Peyer's patch (tissue), 4 donors: ENCODE measurements around the gene AHDC1. TPM values are rescaled to one million over a fixed set of nuclear protein-coding genes. Genes with fewer than 3 reads are reported as not detected.

Experiments
- DNase-seq, 3 donors: peaks; one replicate each; pipeline ENCODE4 v3.0.0-alpha.2; 2017 to 2019
- H3K27ac ChIP-seq, 4 donors: fragments of 200-600 bp; sonication (generic); one replicate each; pipeline ENCODE4 v1.5.1; 2016 to 2019
- H3K27me3 ChIP-seq, 2 donors: fragments of 200-600 bp; sonication (generic); one replicate each; pipeline ENCODE4 v1.5.1; 2019
- H3K36me3 ChIP-seq, 3 donors: fragments of 200-600 bp; sonication (generic); one replicate each; pipeline ENCODE4 v1.5.1; 2016 to 2019
- H3K4me1 ChIP-seq, 4 donors: fragments of 200-600 bp; sonication (generic); one replicate each; pipeline ENCODE4 v1.5.1; 2016 to 2019
- H3K4me3 ChIP-seq, 4 donors: fragments of 200-600 bp; sonication (generic); 1 replicate in 3 of 4; 2 replicates in 1 of 4; pipeline ENCODE4 v1.5.1; 2016 to 2019; ENCODE audit warnings: mild to moderate bottlenecking in 1 of 4
- H3K9me3 ChIP-seq, 4 donors: fragments of 200-600 bp; sonication (generic); one replicate each; pipeline ENCODE4 v1.5.1; 2016 to 2019; ENCODE audit warnings: mild to moderate bottlenecking in 1 of 4
- CTCF ChIP-seq, 6 experiments: fragments of 450-650 bp in 4 of 6; fragments of 200-600 bp in 2 of 6; sonication (generic) in 1 of 6; IDR thresholded peaks; one replicate each; pipeline ENCODE4 v1.5.1; 2017 to 2019; ENCODE audit warnings: antibody characterized with exemption in 6 of 6, mild to moderate bottlenecking in 3 of 6, moderate library complexity in 1 of 6
- POLR2A ChIP-seq, 2 donors: fragments of 450-650 bp; IDR thresholded peaks; one replicate each; pipeline ENCODE4 v1.5.1; 2017; ENCODE audit warnings: antibody characterized with exemption in 2 of 2, mild to moderate bottlenecking in 2 of 2, moderate library complexity in 2 of 2
- total RNA-seq, 4 donors: library from RNA; depleted of rRNA; stranded (reverse); fragments of >200 nt; gene quantifications; one replicate each; pipeline ENCODE4 v1.1.0, GENCODE V29; 2016

AHDC1 gene
- total RNA-seq, 4 donors from 2014 or later, result 7.0 to 21.5 (median 12.0) TPM

- TF ChIP-seq POLR2A (IDR thresholded peaks at IDR 0.05) (no peak), CTCF (IDR thresholded peaks at IDR 0.05) (no peak)
- Histone ChIP-seq H3K4me1 (no peaks in the 10 kb centered on the region), H3K27me3 (no peaks in the 10 kb centered on the region), H3K4me3 (no peak overlapping the region), H3K36me3 (no peaks in the 10 kb centered on the region), H3K9me3 (no peaks in the 10 kb centered on the region), H3K27ac (no peak overlapping the region)
- DNase-seq, result no peak
Measured at GRCh38 chr1:27583479-27583878, 20.5 kb downstream of the AHDC1 start.

GRCh38 chr1:27581823-27582243 is 22.1 kb downstream of the AHDC1 start:
- no peak for DNase-seq
- TF ChIP-seq CTCF (IDR thresholded peaks at IDR 0.05) (no peak), POLR2A (IDR thresholded peaks at IDR 0.05) (no peak)
- peaks cover 0 to 8% (median 0%) of the 10 kb centered on the region in 4 donors for H3K4me1 ChIP-seq
- no peak overlapping the region for H3K27ac ChIP-seq
- H3K27me3 ChIP-seq, result no peaks in the 10 kb centered on the region
- H3K36me3 ChIP-seq, result no peaks in the 10 kb centered on the region
- H3K4me3 ChIP-seq, result no peak overlapping the region
- no peaks in the 10 kb centered on the region for H3K9me3 ChIP-seq

- Histone ChIP-seq H3K9me3 (no peaks in the 10 kb centered on the region), H3K27ac (peak overlapping the region in 2 of 4 donors; percentile 8 to 92), H3K4me1 (peaks cover 0 to 48% (median 11%) of the 10 kb centered on the region in 4 donors), H3K27me3 (no peaks in the 10 kb centered on the region), H3K4me3 (no peak overlapping the region), H3K36me3 (no peaks in the 10 kb centered on the region)
- TF ChIP-seq POLR2A (IDR thresholded peaks at IDR 0.05), result no peak
- no peak for TF ChIP-seq CTCF (IDR thresholded peaks at IDR 0.05)
- DNase-seq, result no peak
Measured at GRCh38 chr1:27577504-27578188, 26.3 kb downstream of the AHDC1 start.

- Histone ChIP-seq H3K9me3 (no peaks in the 10 kb centered on the region), H3K4me3 (no peak overlapping the region), H3K36me3 (no peaks in the 10 kb centered on the region), H3K4me1 (peaks cover 0 to 56% (median 11%) of the 10 kb centered on the region in 4 donors), H3K27ac (peak overlapping the region in 2 of 4 donors; percentile 75 to 92), H3K27me3 (no peaks in the 10 kb centered on the region)
- no peak for TF ChIP-seq CTCF (IDR thresholded peaks at IDR 0.05)
- no peak for TF ChIP-seq POLR2A (IDR thresholded peaks at IDR 0.05)
- DNase-seq, result no peak
Measured at GRCh38 chr1:27576806-27577227, 27.1 kb downstream of the AHDC1 start.

GRCh38 chr1:27575840-27576331 is 28.1 kb downstream of the AHDC1 start:
- no peaks in the 10 kb centered on the region for H3K9me3 ChIP-seq
- H3K36me3 ChIP-seq, result no peaks in the 10 kb centered on the region
- peak overlapping the region; percentile 37 to 57 (median 54) for H3K4me3 ChIP-seq
- peak; percentile 47 to 72 (median 68) for DNase-seq
- peak overlapping the region; percentile 60 to 92 (median 75) for H3K27ac ChIP-seq
- no peaks in the 10 kb centered on the region for H3K27me3 ChIP-seq
- TF ChIP-seq CTCF (IDR thresholded peaks at IDR 0.05) (no peak), POLR2A (IDR thresholded peaks at IDR 0.05) (no peak)
- H3K4me1 ChIP-seq, result peaks cover 0 to 65% (median 11%) of the 10 kb centered on the region in 4 donors
